OCI-LY3 (cell line): ENCODE measurements around the gene LMO1.

Experiments
- CTCF ChIP-seq: fragments of 200-600, 300-600 bp; sonication (generic); IDR thresholded peaks from 2 replicates; pipeline ENCODE4 v1.5.1; 2014; ENCODE audit warnings: antibody characterized with exemption, low read length, low read depth
- EZH2phosphoT487 ChIP-seq: fragments of 200-600 bp; shearing (Covaris generic); IDR thresholded peaks from 2 replicates; pipeline ENCODE4 v1.6.1; 2018; ENCODE audit warnings: antibody characterized with exemption, mixed run types, low read depth

- TF ChIP-seq CTCF (no peak), EZH2phosphoT487 (no peak)
Observed at GRCh38 chr11:8298801-8299786, 35.4 kb upstream of the LMO1 start.
